ENCODE results near the gene IGFBP2.
A peak's percentile ranks its signal among the peaks of the same experiment; 100 is the strongest.

Gene IGFBP2

GRCh38 chr2:216648105-216648504, 14.9 kb downstream of the IGFBP2 start:
- H3K9me3 ChIP-seq (replicated peaks; ENCODE audit: low read length), result no peaks in the 10 kb centered on the region
- H3K4me1 ChIP-seq (ENCODE audit: control insufficient read depth, insufficient read depth, low read length), result peaks cover 41% of the 10 kb centered on the region
- no peak overlapping the region for H3K9ac ChIP-seq (ENCODE audit: low read depth, low read length)
- H3K4me3 ChIP-seq (ENCODE audit: low read length), result no peak overlapping the region
- peaks cover 11% of the 10 kb centered on the region for H3K36me3 ChIP-seq (ENCODE audit: insufficient read depth, low read length)
- H3K27me3 ChIP-seq (ENCODE audit: control insufficient read depth, insufficient read depth, low read length), result no peaks in the 10 kb centered on the region
- H3K4me2 ChIP-seq (ENCODE audit: low read length), result peak overlapping the region; percentile 8

- no peak overlapping the region for H3K4me2 ChIP-seq (ENCODE audit: low read length)
- no peaks in the 10 kb centered on the region for H3K9me3 ChIP-seq (replicated peaks; ENCODE audit: low read length)
- H3K9ac ChIP-seq (ENCODE audit: low read depth, low read length), result no peak overlapping the region
- peaks cover 30% of the 10 kb centered on the region for H3K4me1 ChIP-seq (ENCODE audit: control insufficient read depth, insufficient read depth, low read length)
- no peaks in the 10 kb centered on the region for H3K27me3 ChIP-seq (ENCODE audit: control insufficient read depth, insufficient read depth, low read length)
- H3K4me3 ChIP-seq (ENCODE audit: low read length), result no peak overlapping the region
- H3K36me3 ChIP-seq (ENCODE audit: insufficient read depth, low read length), result peaks cover 10% of the 10 kb centered on the region
Observed at GRCh38 chr2:216649574-216649973, 16.4 kb downstream of the IGFBP2 start.

- H3K9me3 ChIP-seq (replicated peaks; ENCODE audit: low read length), result no peaks in the 10 kb centered on the region
- H3K4me2 ChIP-seq (ENCODE audit: low read length), result peak overlapping the region; percentile 36
- H3K36me3 ChIP-seq (ENCODE audit: insufficient read depth, low read length), result peaks cover under 1% of the 10 kb centered on the region
- no peak overlapping the region for H3K4me3 ChIP-seq (ENCODE audit: low read length)
- H3K27me3 ChIP-seq (ENCODE audit: control insufficient read depth, insufficient read depth, low read length), result no peaks in the 10 kb centered on the region
- H3K9ac ChIP-seq (ENCODE audit: low read depth, low read length), result no peak overlapping the region
- H3K4me1 ChIP-seq (ENCODE audit: control insufficient read depth, insufficient read depth, low read length), result peaks cover 28% of the 10 kb centered on the region
Observed at GRCh38 chr2:216650626-216651257, 17.5 kb downstream of the IGFBP2 start.

DNA sequence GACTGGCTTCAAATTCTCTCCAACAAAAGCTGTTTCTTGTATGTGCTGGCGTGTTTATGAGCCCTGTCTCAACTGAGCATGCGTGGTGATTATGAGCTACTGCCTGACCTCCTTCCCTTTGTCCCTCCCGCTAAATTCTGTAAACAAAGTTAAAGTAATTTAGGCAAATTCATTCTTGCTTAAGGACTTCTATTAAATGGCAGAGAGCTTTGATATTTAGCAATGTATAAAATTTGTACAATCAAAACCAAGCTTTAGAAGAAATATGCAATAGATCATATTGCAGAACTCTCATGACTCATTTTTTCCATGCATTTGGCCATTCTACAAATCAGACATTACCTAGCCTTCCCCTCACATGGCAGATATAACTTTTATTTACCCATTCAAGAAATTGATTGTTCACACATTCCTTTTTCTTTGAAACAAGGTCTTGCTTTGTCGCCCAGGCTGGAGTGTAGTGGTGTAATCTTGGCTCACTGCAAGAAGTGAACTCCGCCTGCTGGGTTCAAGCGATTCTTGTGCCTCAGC, 18.2 kb downstream of the IGFBP2 start:
- Histone ChIP-seq H3K4me1 (ENCODE audit: control insufficient read depth, insufficient read depth, low read length) (peaks cover 28% of the 10 kb centered on the region), H3K4me3 (ENCODE audit: low read length) (no peak overlapping the region), H3K9ac (ENCODE audit: low read depth, low read length) (no peak overlapping the region), H3K9me3 (replicated peaks; ENCODE audit: low read length) (no peaks in the 10 kb centered on the region), H3K4me2 (ENCODE audit: low read length) (peak overlapping the region; percentile 36), H3K27me3 (ENCODE audit: control insufficient read depth, insufficient read depth, low read length) (no peaks in the 10 kb centered on the region), H3K36me3 (ENCODE audit: insufficient read depth, low read length) (peaks cover 3% of the 10 kb centered on the region)

GRCh38 chr2:216652566-216652965, 19.3 kb downstream of the IGFBP2 start:
- H3K4me1 ChIP-seq (ENCODE audit: control insufficient read depth, insufficient read depth, low read length), result peaks cover 32% of the 10 kb centered on the region
- peaks cover 9% of the 10 kb centered on the region for H3K36me3 ChIP-seq (ENCODE audit: insufficient read depth, low read length)
- no peaks in the 10 kb centered on the region for H3K9me3 ChIP-seq (replicated peaks; ENCODE audit: low read length)
- no peak overlapping the region for H3K4me3 ChIP-seq (ENCODE audit: low read length)
- H3K9ac ChIP-seq (ENCODE audit: low read depth, low read length), result no peak overlapping the region
- H3K4me2 ChIP-seq (ENCODE audit: low read length), result no peak overlapping the region
- H3K27me3 ChIP-seq (ENCODE audit: control insufficient read depth, insufficient read depth, low read length), result no peaks in the 10 kb centered on the region

DNA sequence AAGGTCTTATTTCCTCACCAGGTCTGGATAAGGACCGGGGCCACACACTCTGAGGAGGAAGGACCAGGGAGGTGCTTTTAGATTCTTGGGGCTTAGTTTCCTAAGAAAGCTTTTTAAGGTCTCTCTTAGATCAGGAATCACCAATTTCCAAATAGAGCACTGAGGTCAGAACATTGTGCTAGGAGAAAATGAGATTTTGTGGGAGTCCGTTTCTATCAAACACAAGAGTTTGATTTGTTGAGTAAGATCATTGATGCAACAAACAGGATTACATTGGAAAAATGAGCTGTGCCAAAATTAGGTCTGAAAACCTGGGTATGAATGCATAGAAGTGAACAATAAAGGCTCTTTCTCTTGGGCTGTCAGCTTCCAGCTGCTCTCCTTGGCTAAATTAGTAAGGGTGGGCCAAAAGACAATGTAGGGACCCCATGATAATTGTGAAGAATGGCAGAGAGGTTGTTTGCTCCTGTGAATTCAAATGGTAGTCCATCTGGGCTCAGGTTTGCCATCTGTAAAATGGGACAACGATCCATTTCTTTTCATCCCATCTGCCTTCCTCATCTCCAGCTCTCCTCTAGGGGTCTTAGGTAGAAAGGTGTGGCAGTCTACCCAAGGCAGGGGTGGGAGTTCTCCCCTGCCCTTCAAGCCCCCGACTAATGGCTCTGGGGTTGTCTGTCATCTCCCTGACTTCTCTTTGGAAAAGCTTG, 20.0 kb downstream of the IGFBP2 start:
- H3K4me1 ChIP-seq (ENCODE audit: control insufficient read depth, insufficient read depth, low read length), result peaks cover 33% of the 10 kb centered on the region
- H3K9ac ChIP-seq (ENCODE audit: low read depth, low read length), result no peak overlapping the region
- H3K9me3 ChIP-seq (replicated peaks; ENCODE audit: low read length), result no peaks in the 10 kb centered on the region
- no peak overlapping the region for H3K4me2 ChIP-seq (ENCODE audit: low read length)
- H3K36me3 ChIP-seq (ENCODE audit: insufficient read depth, low read length), result peaks cover 9% of the 10 kb centered on the region
- H3K4me3 ChIP-seq (ENCODE audit: low read length), result no peak overlapping the region
- no peaks in the 10 kb centered on the region for H3K27me3 ChIP-seq (ENCODE audit: control insufficient read depth, insufficient read depth, low read length)

DNA sequence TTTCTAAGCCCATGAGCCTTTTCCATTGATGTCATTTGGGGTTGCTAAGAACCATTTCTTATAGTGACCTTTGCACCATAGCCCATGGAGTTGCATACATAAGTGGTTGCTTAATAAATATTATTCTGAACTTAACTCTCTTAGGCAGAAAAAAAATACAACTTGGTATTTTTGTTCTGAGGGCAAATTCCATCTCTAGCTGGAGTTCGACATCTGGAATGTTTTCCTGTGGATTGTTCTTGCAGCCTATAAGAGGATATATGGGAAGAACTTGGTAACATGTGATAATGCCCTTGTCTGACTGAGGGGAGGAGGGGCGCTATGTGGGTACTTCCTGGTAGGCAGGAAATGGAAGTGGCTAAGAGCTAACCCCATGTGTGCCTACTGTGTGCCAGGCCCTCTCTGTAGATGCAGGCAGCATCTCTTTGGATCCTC, 20.7 kb downstream of the IGFBP2 start:
- Histone ChIP-seq H3K4me2 (ENCODE audit: low read length) (no peak overlapping the region), H3K9me3 (replicated peaks; ENCODE audit: low read length) (no peaks in the 10 kb centered on the region), H3K4me3 (ENCODE audit: low read length) (no peak overlapping the region), H3K36me3 (ENCODE audit: insufficient read depth, low read length) (peaks cover 9% of the 10 kb centered on the region), H3K9ac (ENCODE audit: low read depth, low read length) (no peak overlapping the region), H3K4me1 (ENCODE audit: control insufficient read depth, insufficient read depth, low read length) (peaks cover 33% of the 10 kb centered on the region), H3K27me3 (ENCODE audit: control insufficient read depth, insufficient read depth, low read length) (no peaks in the 10 kb centered on the region)

- Histone ChIP-seq H3K4me1 (ENCODE audit: control insufficient read depth, insufficient read depth, low read length) (peaks cover 28% of the 10 kb centered on the region), H3K9me3 (replicated peaks; ENCODE audit: low read length) (no peaks in the 10 kb centered on the region), H3K9ac (ENCODE audit: low read depth, low read length) (no peak overlapping the region), H3K27me3 (ENCODE audit: control insufficient read depth, insufficient read depth, low read length) (no peaks in the 10 kb centered on the region), H3K36me3 (ENCODE audit: insufficient read depth, low read length) (peaks cover 11% of the 10 kb centered on the region), H3K4me2 (ENCODE audit: low read length) (no peak overlapping the region), H3K4me3 (ENCODE audit: low read length) (no peak overlapping the region)
Observed at GRCh38 chr2:216654528-216655052, 21.4 kb downstream of the IGFBP2 start.

- H3K27me3 ChIP-seq (ENCODE audit: control insufficient read depth, insufficient read depth, low read length), result no peaks in the 10 kb centered on the region
- H3K4me1 ChIP-seq (ENCODE audit: control insufficient read depth, insufficient read depth, low read length), result peaks cover 15% of the 10 kb centered on the region
- no peaks in the 10 kb centered on the region for H3K9me3 ChIP-seq (replicated peaks; ENCODE audit: low read length)
- H3K9ac ChIP-seq (ENCODE audit: low read depth, low read length), result no peak overlapping the region
- peaks cover 27% of the 10 kb centered on the region for H3K36me3 ChIP-seq (ENCODE audit: insufficient read depth, low read length)
- no peak overlapping the region for H3K4me3 ChIP-seq (ENCODE audit: low read length)
- H3K4me2 ChIP-seq (ENCODE audit: low read length), result no peak overlapping the region
Observed at GRCh38 chr2:216657086-216657855, 24.1 kb downstream of the IGFBP2 start.

DNA sequence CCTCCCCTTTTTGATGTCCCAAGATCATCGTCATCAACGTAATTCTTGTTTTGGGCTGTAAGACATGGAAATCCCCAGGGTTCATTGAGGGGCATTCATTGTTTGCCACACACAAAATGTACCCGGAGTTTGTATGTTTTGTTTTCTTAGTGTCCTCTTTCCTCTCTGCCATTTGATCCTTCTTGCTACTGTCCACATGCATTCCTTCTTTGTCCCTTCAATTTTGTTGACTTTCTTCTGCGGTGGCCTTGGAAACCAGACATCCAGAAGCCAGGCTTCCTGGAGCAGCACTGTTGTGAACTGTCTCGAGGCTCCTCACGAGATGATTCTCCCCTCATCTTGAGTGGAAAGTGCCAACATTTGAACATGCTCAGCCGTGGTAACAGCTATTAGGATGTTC, 24.8 kb downstream of the IGFBP2 start:
- no peak overlapping the region for H3K4me3 ChIP-seq (ENCODE audit: low read length)
- peaks cover 15% of the 10 kb centered on the region for H3K4me1 ChIP-seq (ENCODE audit: control insufficient read depth, insufficient read depth, low read length)
- no peaks in the 10 kb centered on the region for H3K27me3 ChIP-seq (ENCODE audit: control insufficient read depth, insufficient read depth, low read length)
- no peaks in the 10 kb centered on the region for H3K9me3 ChIP-seq (replicated peaks; ENCODE audit: low read length)
- H3K36me3 ChIP-seq (ENCODE audit: insufficient read depth, low read length), result peaks cover 27% of the 10 kb centered on the region
- no peak overlapping the region for H3K9ac ChIP-seq (ENCODE audit: low read depth, low read length)
- H3K4me2 ChIP-seq (ENCODE audit: low read length), result no peak overlapping the region

DNA sequence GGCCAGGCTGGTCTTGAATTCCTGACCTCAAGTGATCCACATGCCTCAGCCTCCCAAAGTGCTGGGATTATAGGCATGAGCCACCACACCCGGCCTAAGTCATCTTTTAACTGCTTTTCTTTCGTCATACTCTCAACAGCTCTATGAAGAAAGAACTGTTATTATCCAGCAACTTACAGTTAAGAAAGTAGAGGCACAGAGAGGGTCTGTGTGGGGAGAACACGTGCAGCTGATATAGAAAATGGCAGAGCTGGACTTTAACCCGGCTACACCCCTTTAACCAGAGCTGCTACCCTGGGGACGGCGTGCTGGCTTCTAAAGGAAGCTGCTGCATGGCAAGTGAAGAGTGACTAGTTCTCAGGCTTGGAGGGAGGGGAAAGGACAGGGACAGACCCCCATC, 25.5 kb downstream of the IGFBP2 start:
- peaks cover 27% of the 10 kb centered on the region for H3K36me3 ChIP-seq (ENCODE audit: insufficient read depth, low read length)
- no peak overlapping the region for H3K9ac ChIP-seq (ENCODE audit: low read depth, low read length)
- H3K27me3 ChIP-seq (ENCODE audit: control insufficient read depth, insufficient read depth, low read length), result peaks cover 4% of the 10 kb centered on the region
- H3K4me3 ChIP-seq (ENCODE audit: low read length), result no peak overlapping the region
- peaks cover 15% of the 10 kb centered on the region for H3K4me1 ChIP-seq (ENCODE audit: control insufficient read depth, insufficient read depth, low read length)
- H3K4me2 ChIP-seq (ENCODE audit: low read length), result no peak overlapping the region
- H3K9me3 ChIP-seq (replicated peaks; ENCODE audit: low read length), result no peaks in the 10 kb centered on the region
